GM19452 (cell line): Measurements from ENCODE around the gene PHF21A.
"Not testable (repeated sequence)": the region's sequence is repeated elsewhere in the genome, so short reads cannot be mapped to it uniquely, and the experiment has no call there.

ENCODE experiments used
- ATAC-seq: cut with Tn5 transposase; IDR thresholded peaks from one replicate; pipeline ENCODE4 v1.9.1; 2021; ENCODE audit not compliant: unreplicated experiment

PHF21A gene

GRCh38 chr11:46120346-46121300, 631 bp downstream of the PHF21A start:
- no peak for ATAC-seq

- no peak for ATAC-seq
Observed at GRCh38 chr11:46119352-46120216, 1.7 kb downstream of the PHF21A start.

GRCh38 chr11:46118702-46119351, 2.4 kb downstream of the PHF21A start:
- ATAC-seq = no peak

GRCh38 chr11:46117842-46118241, 3.4 kb downstream of the PHF21A start:
- ATAC-seq = no peak

GRCh38 chr11:46116712-46117037, 4.6 kb downstream of the PHF21A start:
- ATAC-seq = not testable (repeated sequence)

DNA sequence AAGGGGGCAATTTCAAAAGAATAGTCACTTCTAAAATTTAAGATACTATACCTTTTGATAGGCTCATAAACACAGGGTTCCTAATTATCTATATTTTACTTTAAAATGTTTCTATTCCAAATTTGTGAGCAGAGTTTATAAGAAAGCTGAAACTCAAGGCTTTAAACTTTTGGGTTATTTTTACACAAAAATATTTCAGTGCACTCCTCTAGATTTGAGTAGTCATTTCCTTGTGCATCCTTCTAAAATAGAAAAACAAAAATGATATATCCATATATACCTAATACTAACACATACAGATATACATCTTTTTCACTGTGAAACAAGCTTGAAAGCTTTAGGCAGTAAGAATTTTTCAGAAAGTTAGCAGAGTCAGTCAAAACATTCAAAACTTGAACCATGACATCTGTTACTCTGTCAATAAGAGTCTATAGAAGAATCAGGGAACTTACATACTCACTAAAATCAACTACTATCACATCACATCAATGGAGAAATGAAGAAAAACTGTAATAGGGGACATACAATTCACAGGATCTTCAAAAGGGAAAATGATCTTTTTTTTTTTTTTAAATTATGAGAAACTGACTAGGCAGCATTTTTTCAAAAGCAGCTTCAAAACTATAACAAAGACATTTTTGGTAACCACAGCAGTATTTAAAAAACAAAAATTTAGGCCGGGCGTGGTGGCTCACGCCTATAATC, 5.1 kb downstream of the PHF21A start:
- ATAC-seq = no peak

GRCh38 chr11:46114961-46115360, 6.3 kb downstream of the PHF21A start:
- no peak for ATAC-seq

- no peak for ATAC-seq
Observed at GRCh38 chr11:46114378-46114777, 6.9 kb downstream of the PHF21A start.

DNA sequence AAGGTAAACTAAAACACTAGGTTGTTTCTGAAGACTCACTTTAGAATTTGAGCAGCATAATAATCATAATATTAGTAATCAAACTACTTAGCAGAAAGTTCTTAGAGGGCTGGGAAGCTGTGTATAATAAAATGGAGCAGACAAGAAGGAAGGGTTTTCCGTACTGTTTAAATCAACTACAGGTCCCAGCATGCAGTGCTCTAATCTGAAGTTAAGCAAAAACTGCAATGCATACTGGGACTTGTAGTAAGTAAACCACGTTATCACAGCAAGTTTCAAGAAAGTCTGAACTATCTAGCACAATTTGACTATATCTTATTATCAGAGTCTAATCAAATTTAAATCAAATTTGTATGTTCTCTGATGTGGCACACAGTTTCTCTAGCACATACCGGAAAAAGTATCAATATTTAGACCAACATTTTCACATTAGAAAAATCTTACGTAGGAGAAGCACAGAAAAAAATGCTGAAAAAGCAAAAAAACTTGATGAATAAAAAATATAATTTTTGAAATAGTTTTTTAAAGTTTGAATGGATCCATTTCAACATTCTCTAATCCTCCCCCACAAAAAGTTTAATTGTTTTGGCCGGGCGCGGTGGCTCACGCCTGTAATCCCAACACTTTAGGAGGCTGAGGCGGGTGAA, 8.2 kb downstream of the PHF21A start:
- peak; percentile 76 for ATAC-seq

- ATAC-seq = no peak
Observed at GRCh38 chr11:46108751-46109150, 12.5 kb downstream of the PHF21A start.

GRCh38 chr11:46107780-46108179, 13.5 kb downstream of the PHF21A start:
- ATAC-seq = no peak

GRCh38 chr11:46107408-46107718, 13.9 kb downstream of the PHF21A start:
- no peak for ATAC-seq

DNA sequence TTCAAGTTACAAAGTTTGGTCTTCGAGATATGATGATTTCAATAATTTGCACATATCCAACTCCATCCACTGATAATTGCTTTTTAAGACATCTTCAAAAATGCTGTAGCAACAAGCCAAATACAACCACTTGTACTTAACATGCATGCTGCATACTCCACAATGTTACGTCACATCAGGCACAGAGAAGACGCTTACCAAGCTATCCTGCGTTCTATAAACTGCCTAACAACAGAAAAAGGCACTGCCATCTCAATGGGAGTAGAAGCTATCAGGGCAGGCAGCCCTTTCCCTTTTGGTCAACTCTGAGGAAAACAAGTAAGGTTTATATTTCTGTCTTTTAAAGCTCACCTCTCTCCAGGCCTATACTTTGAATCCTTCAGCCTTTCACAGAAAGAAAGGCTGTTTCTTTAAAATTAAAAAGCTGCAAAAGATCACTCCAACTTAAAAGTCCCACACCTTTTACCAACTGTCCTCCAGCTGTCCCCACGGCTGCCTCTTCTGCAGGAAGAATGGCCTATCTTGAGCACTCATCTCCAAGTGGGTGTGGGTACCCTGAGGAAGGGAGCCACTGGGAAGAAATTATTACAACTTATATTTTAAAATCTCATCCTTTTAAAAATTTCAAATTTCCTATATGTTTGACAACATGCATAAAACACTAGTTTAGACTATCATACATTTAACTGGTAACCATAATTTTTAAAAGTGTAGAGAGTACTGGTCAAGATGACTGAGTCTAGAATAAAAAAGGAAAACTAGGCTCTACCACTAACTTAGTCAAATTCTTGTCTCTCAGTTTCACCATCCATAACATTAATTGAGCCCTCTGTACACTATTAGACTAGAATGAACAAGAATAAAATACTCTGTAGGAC, 14.5 kb downstream of the PHF21A start:
- no peak for ATAC-seq

GRCh38 chr11:46105926-46106325, 15.3 kb downstream of the PHF21A start:
- ATAC-seq = no peak

DNA sequence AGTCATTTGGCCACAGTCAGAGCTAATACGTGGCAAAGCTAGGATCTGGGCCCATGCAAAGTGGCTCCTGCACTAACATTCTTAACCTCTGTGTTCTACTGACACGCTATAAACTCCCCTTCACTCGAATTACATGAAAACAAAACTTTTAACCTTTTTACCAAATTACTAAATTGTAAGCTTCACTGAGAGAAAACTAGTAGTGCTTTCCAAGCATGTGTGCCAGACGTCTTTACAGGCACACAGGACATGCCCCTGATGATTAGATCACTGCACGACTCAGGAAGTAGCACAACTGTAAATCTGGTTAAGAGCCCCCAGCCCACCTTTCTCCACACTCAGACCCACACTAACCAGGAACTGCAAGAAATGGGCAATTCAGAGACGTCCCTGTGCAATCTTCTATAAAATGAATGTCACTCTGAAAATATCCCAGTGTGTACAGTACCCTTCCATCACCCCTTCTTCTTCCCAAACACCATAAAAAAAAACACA, 16.1 kb downstream of the PHF21A start:
- no peak for ATAC-seq

GRCh38 chr11:46102843-46103242, 18.4 kb downstream of the PHF21A start:
- ATAC-seq = no peak

DNA sequence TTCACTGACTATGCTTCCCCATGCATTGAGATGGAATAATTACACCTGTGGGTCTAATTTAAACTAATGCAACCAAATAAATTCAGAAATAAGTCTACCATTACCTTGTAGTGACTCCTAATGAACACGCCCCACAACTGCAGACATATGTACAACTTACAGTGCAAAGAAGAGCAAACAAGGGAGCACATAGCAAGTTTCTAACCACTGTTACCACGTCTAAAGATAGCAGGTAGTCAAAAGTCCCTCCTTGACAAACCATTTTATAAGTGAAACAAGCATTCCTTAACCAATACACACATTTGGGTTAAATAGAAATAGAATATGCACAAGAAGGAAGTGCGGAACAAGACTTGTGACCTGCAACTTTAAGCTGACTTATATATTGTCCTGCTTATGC, 20.6 kb downstream of the PHF21A start:
- ATAC-seq = peak; percentile 79

DNA sequence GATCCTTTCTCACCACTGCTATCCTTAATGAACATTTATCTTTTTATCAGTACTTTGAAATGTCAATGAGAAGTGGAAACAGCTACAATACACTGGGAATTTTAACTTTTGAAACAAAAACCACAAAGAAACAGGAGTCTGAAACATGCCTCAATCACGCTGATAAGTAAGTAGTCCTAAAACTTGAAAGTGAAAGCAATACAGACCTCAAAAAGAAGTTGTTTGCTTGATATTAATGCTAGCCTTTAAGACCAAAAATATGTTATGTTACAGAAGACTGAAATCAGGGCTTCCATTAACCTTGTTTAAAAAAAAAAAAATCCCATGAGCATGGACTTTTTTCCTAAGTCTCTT, 21.3 kb downstream of the PHF21A start:
- ATAC-seq = no peak

GRCh38 chr11:46090375-46090774, 30.9 kb downstream of the PHF21A start:
- ATAC-seq = no peak
